Measurements from ENCODE around the gene CDH2.

GRCh38 chr18:28108254-28108653 is 68.7 kb downstream of the CDH2 start:
- no peak for TF ChIP-seq CTCF (optimal IDR thresholded peaks at IDR 0.05 in 1 of 3, IDR thresholded peaks at IDR 0.05 in 1 of 3, conservative IDR thresholded peaks at IDR 0.05 in 1 of 3; ENCODE audit: extremely low read depth in 1 of 3, insufficient read depth in 2 of 3, low read length in 3 of 3)
- no peak for TF ChIP-seq EZH2 (IDR thresholded peaks at IDR 0.05; ENCODE audit: low read length)

Measured in keratinocyte (primary cell).